ENCODE measurements around the gene AQR.

Gene AQR

DNA sequence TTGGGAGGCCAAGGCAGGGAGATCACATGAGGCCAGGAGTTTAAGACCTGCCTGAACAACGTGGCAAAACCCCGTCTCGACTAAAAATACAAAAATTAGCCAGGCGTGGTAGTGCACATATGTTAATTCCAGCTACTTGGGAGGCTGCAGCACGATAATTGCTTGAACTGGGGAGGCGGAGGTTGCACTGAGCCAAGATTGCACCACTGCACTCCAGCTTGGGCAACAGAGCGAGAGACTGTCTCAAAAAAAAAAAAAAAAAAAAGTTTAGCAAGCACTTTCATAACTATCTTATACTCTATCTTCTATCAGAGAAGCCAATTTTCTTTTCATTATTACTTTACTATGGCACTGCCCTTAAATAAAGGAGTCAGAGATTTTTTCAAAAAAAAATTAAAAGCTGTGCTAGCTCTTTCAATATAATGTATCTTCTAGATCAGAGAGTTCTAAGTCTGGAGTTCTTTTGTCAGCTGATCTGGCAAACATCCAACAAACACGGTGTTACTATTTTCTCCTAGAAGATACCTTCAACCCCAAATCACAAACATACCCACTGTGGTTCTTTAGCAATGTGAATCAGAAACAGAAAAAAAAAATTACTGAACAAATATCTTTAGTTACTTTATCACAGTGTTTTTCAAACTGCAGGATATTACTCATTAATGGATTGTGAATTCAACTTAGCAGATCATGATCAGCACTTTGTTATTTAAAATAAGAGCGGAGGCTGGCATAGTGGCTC lies 15.5 kb upstream of the AQR start:
- DNase-seq (ENCODE audit: low read depth in 1 of 2, low spot score in 1 of 2) = peak in 1 of 2 experiments; percentile 81
- Histone ChIP-seq H3K27ac (replicated peaks) (peak overlapping the region; percentile 51), H3K27me3 (ENCODE audit: insufficient read depth, poor library complexity, severe bottlenecking) (no peaks in the 10 kb centered on the region), H3K4me3 (replicated peaks; ENCODE audit: insufficient read depth, low read length) (0 out of 2 replicates have a peak overlapping the region, but pooled peaks have one; percentile 4)
- TF ChIP-seq, protein P1, sequence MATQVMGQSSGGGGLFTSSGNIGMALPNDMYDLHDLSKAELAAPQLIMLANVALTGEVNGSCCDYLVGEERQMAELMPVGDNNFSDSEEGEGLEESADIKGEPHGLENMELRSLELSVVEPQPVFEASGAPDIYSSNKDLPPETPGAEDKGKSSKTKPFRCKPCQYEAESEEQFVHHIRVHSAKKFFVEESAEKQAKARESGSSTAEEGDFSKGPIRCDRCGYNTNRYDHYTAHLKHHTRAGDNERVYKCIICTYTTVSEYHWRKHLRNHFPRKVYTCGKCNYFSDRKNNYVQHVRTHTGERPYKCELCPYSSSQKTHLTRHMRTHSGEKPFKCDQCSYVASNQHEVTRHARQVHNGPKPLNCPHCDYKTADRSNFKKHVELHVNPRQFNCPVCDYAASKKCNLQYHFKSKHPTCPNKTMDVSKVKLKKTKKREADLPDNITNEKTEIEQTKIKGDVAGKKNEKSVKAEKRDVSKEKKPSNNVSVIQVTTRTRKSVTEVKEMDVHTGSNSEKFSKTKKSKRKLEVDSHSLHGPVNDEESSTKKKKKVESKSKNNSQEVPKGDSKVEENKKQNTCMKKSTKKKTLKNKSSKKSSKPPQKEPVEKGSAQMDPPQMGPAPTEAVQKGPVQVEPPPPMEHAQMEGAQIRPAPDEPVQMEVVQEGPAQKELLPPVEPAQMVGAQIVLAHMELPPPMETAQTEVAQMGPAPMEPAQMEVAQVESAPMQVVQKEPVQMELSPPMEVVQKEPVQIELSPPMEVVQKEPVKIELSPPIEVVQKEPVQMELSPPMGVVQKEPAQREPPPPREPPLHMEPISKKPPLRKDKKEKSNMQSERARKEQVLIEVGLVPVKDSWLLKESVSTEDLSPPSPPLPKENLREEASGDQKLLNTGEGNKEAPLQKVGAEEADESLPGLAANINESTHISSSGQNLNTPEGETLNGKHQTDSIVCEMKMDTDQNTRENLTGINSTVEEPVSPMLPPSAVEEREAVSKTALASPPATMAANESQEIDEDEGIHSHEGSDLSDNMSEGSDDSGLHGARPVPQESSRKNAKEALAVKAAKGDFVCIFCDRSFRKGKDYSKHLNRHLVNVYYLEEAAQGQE (IDR thresholded peaks at IDR 0.05; ENCODE audit: insufficient replicate concordance, low read depth) = no peak
- TF ChIP-seq, protein P2, sequence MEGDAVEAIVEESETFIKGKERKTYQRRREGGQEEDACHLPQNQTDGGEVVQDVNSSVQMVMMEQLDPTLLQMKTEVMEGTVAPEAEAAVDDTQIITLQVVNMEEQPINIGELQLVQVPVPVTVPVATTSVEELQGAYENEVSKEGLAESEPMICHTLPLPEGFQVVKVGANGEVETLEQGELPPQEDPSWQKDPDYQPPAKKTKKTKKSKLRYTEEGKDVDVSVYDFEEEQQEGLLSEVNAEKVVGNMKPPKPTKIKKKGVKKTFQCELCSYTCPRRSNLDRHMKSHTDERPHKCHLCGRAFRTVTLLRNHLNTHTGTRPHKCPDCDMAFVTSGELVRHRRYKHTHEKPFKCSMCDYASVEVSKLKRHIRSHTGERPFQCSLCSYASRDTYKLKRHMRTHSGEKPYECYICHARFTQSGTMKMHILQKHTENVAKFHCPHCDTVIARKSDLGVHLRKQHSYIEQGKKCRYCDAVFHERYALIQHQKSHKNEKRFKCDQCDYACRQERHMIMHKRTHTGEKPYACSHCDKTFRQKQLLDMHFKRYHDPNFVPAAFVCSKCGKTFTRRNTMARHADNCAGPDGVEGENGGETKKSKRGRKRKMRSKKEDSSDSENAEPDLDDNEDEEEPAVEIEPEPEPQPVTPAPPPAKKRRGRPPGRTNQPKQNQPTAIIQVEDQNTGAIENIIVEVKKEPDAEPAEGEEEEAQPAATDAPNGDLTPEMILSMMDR (IDR thresholded peaks at IDR 0.05; ENCODE audit: insufficient read depth, low read length) = no peak
- TF ChIP-seq SPI1 (IDR thresholded peaks at IDR 0.05; ENCODE audit: borderline replicate concordance, low read depth) (no peak), GABPA (IDR thresholded peaks at IDR 0.05; ENCODE audit: low read depth) (no peak), POLR2AphosphoS5 (IDR thresholded peaks at IDR 0.05; ENCODE audit: low read depth) (no peak)

- TF ChIP-seq SPI1 (IDR thresholded peaks at IDR 0.05; ENCODE audit: borderline replicate concordance, low read depth) (no peak), POLR2AphosphoS5 (IDR thresholded peaks at IDR 0.05; ENCODE audit: low read depth) (no peak), GABPA (IDR thresholded peaks at IDR 0.05; ENCODE audit: low read depth) (no peak)
- TF ChIP-seq, protein P1 (IDR thresholded peaks at IDR 0.05; ENCODE audit: insufficient replicate concordance, low read depth) = no peak
- TF ChIP-seq, protein P2 (IDR thresholded peaks at IDR 0.05; ENCODE audit: insufficient read depth, low read length) = no peak
- DNase-seq (ENCODE audit: low read depth in 1 of 2, low spot score in 1 of 2) = no peak
- Histone ChIP-seq H3K27ac (replicated peaks) (no peak overlapping the region), H3K27me3 (ENCODE audit: insufficient read depth, poor library complexity, severe bottlenecking) (no peaks in the 10 kb centered on the region), H3K4me3 (replicated peaks; ENCODE audit: insufficient read depth, low read length) (no peak overlapping the region)
Measured at GRCh38 chr15:34976743-34977142, 7.2 kb upstream of the AQR start.

GRCh38 chr15:34976073-34976472 lies 6.5 kb upstream of the AQR start:
- Histone ChIP-seq H3K27ac (replicated peaks) (no peak overlapping the region), H3K27me3 (ENCODE audit: insufficient read depth, poor library complexity, severe bottlenecking) (no peaks in the 10 kb centered on the region), H3K4me3 (replicated peaks; ENCODE audit: insufficient read depth, low read length) (no peak overlapping the region)
- no peak for DNase-seq (ENCODE audit: low read depth in 1 of 2, low spot score in 1 of 2)
- TF ChIP-seq, protein P2 (IDR thresholded peaks at IDR 0.05; ENCODE audit: insufficient read depth, low read length) = no peak
- TF ChIP-seq, protein P1 (IDR thresholded peaks at IDR 0.05; ENCODE audit: insufficient replicate concordance, low read depth) = no peak
- no peak for TF ChIP-seq POLR2AphosphoS5 (IDR thresholded peaks at IDR 0.05; ENCODE audit: low read depth)
- no peak for TF ChIP-seq SPI1 (IDR thresholded peaks at IDR 0.05; ENCODE audit: borderline replicate concordance, low read depth)
- no peak for TF ChIP-seq GABPA (IDR thresholded peaks at IDR 0.05; ENCODE audit: low read depth)

Data from HL-60 (cell line).